GM19043 (cell line): ENCODE results near the gene PCBP3.

Experiments
- ATAC-seq: cut with Tn5 transposase; IDR thresholded peaks from one replicate; pipeline ENCODE4 v1.9.1; 2021; ENCODE audit warnings: low read depth; ENCODE audit not compliant: unreplicated experiment

PCBP3 gene

DNA sequence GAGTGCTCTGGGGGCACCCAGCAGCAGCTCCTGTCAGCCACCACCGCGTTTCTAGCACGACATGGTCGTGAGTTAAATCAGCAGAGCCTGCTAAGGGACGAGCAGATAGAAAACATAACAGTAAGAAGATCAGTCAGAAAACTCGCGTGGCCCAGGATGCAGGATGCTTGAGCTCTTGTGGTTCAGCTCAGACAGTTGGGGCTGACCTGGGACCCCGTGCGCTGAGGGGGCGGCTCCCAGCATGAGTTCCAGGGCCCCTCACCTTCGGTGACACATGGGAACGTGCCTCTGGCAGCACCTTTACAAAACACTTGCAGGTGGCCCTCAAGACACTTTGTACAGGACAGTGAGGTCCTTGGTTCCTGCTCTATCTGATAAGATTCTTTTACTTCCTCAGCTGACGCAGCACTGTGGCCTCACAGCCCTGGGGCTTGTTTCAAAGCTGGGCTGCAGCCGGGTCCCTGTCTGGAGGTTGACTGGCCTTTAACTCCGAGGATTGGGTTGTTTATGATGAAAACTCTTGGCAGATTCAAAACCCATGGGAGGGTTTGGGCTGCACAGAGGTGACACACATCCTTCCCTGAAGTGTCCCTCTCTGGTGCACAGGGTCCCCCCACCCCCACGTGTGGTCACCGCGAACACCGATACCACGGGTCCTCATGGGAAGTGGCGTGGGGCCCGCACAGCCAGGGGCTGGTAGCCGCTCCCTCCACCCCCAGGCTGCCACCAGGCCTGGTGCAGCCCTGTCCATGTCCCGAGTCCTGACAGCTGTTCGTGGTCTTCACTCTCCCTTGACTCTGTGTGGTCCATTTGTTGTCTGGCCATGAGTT is 272.7 kb downstream of the PCBP3 start:
- ATAC-seq, result no peak

DNA sequence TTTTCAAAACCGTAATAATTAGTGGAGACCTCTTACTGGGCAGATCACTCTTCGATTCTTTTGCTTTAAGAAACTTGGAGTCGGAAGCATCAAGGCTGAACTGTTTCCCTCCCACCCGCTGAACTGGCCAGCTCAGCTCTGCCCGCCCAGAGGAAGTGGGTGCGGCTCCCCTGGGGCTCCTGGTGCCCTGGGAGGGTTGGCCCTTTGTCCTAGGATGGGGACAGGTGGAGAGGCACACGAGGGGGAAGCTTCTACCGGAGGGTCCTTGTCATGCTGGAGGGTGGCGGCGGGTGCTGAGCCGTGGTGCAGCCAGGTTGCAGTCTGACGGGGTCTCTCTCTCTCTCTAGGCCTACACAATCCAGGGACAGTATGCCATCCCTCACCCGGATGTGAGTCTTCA is 273.7 kb downstream of the PCBP3 start:
- ATAC-seq, result no peak

DNA sequence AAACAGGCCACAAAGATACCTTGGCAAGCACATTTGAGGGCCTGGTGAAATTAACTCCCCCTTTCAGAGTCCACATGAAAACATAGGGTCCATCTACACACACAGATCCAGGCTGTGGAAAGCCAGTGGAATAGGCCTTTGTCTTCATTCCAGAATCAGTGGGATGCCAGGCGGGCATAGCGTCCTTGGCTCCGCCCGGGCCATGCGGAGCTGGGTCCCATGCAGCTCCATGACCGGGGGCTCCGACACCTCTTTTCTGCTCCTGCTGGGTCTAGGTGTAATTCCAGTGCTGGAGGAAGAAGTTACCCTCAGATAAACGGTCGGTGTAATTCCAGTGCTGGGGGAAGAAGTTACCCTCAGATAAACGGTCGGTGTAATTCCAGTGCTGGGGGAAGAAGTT is 274.5 kb downstream of the PCBP3 start:
- ATAC-seq, result no peak

DNA sequence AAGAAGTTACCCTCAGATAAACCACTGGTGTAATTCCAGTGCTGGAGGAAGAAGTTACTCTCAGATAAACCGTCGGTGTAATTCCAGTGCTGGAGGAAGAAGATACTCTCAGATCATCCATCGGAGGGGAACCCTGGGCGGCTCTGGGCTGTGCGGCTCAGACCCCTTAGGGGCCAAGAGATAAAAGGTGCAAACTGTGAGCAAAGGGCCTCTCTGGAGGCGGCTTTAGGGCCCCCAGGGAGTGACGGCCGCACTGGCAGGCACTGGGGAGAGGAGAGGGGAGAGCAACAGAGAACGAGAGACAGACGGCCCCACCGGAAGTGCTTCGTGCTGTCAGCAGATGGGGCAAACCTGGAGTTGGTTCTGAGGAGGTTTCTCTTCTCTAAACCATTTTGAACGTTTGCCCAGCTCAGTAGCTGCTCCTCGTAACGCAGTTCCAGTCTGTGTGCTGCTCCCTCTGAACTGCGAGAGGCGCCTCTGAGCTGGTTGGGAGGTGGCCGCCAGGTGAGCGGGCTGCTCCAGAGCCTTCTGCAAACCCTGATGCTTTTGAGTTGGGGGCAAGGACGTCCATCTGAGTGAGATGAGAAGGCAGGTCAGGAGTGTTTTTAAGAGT is 275.4 kb downstream of the PCBP3 start:
- no peak for ATAC-seq

DNA sequence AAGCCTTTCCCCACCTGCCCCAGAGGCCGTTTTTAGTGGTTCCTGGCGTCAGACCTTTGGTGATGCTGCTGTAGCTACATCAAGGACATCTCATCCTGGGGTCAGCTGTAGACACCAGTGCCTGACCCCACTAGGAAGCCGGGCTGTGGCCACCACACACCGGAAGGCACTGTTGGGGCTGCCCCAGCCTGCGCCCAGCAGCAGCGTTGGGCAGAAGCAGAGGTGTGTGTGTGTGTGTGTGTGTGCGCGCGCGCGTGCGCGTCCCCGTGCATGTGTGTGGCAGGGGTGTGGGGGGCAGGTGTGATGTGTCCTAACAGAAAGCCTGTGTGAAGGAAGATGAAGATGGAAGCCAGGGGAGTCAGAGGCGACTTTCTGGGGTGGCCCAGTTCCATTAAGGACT is 276.1 kb downstream of the PCBP3 start:
- ATAC-seq, result no peak

DNA sequence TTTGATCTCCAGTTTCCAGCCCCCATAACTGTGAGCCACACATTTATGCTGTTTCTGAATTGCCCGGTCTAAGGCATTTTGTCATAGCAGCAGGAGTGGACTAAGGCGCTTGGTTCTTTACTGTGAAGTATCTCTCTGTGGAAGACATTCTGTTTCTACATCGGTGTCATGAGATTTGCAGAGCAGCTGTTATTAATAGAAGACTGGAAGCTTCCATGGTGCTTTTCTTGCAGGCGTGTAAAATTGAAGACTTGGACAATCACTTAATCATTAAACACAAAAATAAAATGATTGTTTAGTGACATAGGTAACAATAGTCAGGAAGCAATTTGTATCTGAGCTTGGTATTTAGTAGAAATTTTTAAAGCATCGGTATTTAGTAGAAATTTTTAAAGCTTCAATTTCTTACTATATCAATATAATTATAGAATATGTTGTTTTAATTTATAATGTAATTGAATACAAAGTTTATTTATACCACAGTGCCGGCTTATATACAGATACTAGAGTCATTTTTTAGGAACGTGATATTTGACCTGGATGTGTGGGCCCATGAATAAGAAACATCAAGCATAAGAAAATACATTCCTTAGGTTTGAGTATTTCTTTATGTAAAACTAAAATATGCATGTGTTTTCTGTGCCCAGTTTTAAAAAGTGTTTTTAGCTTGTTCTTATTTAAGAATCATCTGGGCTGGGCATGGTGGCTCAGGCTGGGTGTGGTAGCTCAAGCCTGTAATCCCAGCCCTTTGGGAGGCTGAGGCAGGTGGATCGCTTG is 277.5 kb downstream of the PCBP3 start:
- no peak for ATAC-seq

DNA sequence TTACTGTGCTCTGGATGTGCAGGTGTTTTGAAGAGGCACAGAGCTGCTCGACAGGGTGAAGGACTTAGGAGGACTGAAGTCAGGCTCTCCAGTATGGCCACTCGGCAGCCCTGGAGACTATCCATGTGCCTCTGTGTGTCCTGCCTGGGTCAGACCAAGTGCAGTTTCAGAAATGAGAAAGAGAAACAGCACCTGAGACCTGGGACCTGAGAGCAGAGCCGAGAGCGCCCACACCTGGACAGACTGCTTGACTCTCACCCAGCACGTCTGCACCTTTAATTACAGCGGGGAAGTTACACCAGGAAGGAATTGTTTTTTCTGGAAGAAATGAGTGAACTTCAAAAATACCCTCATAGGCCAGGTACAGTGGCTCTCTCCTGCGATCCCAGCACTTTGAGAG is 278.4 kb downstream of the PCBP3 start:
- no peak for ATAC-seq

DNA sequence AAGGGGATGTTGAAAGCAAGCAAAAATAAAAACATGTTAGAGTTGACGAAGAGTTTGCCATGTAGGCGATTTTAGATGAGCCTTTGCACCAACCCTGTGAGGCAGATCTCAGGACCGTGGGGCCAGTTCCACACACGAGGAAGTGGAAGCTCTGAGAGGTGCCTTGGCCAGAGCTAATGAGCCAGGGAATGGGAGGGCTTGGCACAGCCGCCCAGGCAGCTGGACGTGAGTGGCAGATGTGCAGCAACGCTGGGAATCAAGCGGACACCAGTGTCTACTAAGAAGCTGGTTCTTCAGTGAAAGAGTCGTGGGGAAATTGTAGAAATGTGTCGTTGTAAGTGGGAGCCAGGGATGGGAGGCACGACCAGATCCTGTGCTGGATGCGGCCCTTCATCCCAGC is 279.1 kb downstream of the PCBP3 start:
- no peak for ATAC-seq

DNA sequence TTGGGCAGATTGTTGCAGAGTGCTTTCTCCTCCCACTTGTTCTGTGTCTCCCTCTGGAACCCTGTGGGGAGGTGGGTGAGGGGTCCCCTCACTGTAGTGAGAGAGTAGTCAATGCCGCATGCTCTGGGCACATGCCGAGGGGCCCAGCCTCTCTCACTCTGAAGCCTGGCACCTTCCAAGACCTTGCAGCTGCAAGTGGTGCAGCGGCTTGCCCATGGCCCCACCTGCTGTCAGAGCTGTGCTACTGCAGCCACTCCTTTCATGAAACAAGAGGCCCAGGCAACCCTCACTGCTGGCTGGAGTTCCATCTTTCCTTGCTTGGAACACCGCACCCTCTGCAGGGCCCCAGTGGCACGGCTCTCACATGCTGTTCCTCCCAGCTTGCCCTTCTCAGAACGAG is 279.6 kb downstream of the PCBP3 start:
- no peak for ATAC-seq

DNA sequence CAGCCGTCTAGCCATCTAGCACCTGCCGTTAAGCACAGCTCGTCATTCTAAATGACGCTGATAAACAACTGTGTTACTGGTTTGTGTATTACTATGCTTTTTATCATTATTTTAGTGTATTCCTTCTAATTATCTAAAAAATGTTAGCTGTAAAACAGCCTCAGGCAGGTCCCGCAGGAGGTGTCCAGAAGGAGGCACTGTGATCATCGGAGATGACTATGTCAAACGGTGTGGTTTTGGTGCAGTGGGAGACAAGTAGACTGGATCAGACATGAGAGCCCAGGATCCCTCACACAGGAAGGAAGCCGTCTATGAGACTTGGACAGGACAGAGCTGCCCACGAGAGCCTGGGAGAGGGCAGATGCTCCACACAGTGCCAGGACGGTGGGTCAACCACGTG is 282.8 kb downstream of the PCBP3 start:
- no peak for ATAC-seq

DNA sequence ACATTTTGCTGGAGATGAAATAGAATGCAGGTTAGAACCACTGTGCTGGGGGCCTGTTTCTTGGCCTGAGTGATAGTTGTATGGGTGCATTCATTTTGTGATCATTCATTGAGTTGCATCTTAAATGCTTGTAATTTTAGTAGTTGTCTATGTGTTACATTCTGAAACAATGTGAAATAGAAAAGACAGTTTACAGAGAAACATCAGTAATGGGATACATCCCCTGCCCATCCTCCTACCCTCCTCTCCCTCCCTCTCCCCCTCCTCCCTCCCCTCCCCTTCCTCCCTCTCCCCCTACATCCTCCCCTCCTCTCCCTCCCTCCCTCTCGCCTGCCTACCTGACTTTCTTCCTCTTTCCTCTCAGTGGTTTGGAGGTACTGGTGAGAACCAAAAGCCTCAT is 283.5 kb downstream of the PCBP3 start:
- ATAC-seq, result no peak

DNA sequence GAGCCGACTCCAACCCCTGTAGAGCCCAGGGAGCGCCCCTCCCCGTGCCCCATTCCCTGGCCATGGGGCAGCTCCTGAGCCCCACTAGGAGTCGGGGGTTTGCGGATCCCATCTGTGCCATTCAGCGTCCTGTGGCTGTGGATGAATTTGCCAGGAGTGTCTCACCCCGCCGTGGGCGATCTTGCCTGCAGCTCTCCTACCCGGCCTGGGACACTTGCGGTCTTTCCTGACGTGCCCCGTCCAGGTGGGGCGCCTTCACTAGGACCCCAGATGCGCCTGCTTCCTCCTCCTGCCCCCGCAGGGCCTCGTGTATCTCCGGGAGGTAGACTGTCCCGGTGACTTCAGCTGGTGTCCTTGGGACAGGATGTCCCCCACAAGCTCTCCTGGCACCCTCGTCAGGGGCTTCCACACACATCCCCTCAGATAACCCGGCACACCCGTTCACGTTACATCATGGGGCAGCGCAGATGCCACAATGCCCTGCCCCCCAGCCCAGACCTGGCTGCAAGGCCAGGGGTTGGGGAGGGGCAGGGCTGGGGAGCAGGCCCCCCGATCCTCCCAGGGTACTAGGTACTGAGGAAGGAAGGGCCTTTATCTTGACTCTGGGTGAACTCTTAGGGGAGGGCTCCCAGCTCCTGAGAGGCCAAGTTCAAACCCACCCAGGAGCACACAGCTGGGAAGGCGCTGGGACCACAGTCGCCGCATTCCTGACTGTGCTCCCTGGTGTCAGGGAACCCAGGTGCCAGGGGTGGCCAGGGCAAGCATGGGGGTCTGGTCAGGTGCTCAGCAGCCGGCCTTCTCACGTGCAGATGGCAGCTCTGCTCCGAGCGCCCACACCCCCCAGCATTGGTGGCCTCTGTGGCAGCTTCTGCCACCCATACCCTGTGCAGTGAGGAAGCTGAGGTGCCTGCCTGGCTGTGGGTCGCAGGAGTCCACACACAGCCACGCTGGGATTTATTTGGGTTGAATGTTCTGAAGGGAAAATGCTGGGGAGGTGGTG is 284.6 kb downstream of the PCBP3 start:
- no peak for ATAC-seq

DNA sequence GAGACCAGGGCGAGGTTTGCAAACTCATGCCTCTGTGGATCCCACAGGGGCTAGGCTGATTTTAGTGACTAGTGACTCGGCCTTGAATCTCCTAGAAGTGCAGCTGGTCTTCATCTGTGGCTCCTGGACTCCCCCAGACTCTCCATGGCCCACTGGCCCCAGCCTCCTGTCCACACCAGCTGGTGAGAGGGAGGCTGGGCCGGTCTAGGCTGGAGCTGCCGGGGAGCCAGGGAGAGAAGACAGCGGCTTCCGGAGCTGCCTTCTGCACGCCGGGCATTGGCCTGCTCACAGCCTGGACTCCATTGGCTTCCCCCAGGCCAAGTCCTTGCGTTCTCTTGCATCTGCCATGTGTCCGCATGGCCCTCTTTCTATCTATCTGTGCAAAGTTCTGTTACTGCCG is 285.9 kb downstream of the PCBP3 start:
- no peak for ATAC-seq

DNA sequence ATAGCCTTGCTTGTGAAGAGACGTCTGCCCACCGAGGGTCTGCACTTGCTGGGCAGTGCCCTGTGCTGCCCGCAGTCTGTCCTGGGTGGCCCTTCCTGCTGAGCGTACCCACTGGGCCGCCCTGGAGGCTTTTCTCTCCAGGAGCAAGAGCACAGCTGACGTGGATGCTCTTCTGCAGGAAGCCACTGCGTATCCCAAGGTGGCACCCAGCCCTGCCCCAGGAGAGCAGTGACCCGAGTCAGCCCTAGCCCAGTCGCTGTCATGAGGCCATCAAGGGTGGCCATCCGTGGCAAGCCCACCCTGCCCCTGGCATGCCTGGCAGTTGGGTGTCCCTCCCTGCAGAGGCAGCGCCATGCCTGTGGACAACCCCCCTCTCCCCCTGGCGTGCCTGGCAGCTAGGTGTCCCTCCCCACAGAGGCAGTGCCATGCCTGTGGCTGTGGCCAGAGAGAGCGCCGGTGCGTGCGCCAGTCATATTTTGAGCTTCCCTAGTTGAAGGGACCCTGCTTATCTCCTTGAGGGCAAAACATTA is 286.8 kb downstream of the PCBP3 start:
- ATAC-seq, result no peak

DNA sequence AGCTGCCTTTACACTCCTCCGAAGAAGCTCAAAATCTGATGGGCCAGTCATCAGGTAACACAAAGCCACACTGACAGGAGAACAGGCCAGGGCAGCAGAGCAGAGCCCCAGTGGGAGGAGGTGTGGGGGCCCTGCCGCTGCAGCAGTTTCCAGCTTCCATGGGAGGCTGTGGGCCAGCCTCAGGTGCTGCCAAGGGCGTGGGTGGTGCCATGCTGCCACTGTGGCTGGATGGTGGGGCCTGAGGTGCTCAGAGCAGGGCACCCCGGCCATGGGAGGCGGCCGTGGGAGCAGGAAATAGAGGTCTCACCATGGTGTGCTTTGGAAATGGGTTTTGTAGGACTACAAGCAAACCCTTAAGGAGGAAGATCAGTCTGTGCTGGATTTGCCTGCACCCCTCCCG is 287.3 kb downstream of the PCBP3 start:
- ATAC-seq, result no peak

DNA sequence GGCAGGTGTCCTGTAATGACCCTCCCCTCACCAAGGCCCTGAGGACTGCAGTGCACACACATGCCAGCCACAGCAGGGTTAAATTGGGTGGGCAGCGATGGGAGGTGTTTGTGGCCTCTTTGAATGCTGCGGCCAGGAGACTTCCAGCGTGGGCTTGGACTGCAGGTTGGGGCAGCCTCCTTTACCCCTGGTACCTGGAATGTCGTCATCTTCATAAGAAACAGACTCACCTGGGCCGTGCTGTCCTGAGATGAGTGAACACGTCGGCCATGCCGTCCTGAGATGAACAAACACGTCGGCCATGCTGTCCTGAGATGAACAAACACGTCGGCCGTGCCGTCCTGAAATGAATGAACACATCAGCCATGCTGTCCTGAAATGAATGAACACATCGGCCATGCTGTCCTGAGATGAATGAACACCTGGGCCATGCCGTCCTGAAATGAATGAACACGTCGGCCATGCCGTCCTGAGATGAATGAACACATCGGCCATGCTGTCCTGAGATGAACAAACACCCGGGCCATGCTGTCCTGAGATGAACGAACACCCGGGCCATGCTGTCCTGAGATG is 288.0 kb downstream of the PCBP3 start:
- ATAC-seq, result no peak

DNA sequence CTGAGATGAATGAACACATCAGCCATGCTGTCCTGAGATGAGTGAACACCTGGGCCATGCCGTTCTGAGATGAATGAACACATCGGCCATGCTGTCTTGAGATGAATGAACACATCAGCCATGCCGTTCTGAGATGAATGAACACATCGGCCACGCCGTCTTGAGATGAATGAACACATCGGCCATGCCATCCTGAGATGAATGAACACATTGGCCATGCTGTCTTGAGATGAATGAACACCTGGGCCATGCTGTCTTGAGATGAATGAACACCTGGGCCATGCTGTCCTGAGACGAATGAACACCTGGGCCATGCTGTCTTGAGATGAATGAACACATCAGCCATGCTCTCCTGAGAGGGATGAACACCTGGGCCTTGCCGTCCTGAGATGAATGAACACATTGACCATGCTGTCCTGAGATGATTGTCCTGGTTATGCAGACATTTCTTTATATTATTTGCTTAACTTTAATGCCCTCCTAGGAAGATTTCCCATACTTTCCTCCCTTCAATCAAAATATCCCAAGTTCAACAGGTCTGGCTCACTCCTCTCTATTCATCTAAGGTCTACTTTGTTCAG is 289.5 kb downstream of the PCBP3 start:
- no peak for ATAC-seq

DNA sequence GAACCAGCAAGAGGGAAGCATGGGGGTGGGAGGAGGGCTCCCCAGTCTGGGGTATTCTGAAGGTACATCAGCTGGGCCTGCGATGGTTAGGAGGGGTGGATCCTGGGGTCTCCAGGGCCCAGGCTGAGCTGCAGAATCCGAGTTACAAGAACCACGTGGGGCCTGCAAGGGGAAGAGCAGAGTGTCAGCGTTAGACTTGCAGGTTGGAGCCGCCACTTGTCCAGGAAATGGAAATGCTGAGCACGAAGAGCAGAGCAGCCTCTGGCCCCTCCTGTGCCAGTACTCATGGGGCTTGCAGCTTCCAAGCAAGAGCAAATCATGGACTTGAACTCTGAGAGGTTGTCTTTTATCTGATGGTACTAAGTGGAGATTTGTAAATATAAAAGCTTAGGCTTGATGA is 290.6 kb downstream of the PCBP3 start:
- ATAC-seq, result no peak

DNA sequence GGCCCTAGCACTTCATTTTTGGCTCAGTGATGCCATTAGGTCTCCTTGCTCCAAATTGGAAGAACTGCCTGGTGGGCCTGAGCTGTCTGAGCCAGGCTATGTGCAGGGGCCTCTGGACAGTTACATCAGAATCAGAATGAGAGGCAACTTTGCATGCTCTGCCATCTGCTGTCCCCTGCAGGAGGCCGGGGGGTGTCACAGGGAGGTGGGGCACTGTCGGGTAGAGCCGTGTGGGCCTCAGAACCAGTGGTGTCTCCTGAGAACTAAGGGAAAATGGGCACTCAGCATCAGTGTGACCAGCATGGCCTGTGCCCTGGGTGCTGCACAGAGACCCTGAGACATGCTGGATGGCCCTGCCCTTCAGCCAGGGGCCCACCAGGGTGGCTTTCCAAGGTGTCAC is 291.0 kb downstream of the PCBP3 start:
- ATAC-seq, result no peak

DNA sequence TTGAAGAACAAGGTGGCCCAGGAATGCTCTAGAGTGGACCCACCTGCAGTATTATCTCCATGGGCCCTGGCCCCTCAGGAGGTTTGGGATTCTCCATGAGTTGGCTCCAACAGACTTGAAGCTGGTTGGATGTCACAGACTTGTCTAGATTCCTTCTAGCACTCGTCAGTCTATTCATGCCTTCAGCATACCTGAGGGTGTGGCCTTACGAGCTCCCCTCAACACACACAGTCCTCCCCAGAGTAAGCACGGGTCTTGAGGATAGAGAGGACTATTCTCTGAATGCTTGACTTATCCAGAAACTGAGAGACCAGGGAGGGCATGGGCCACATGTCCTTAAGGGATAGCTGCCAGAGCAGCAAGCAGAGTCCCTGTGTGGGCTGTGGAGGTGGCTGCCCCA is 292.1 kb downstream of the PCBP3 start:
- ATAC-seq, result no peak
